ENCODE measurements around the gene TSPAN5.
"Not testable (repeated sequence)": the region's sequence is repeated elsewhere in the genome, so short reads cannot be mapped to it uniquely, and the experiment has no call there.

TSPAN5 gene

DNA sequence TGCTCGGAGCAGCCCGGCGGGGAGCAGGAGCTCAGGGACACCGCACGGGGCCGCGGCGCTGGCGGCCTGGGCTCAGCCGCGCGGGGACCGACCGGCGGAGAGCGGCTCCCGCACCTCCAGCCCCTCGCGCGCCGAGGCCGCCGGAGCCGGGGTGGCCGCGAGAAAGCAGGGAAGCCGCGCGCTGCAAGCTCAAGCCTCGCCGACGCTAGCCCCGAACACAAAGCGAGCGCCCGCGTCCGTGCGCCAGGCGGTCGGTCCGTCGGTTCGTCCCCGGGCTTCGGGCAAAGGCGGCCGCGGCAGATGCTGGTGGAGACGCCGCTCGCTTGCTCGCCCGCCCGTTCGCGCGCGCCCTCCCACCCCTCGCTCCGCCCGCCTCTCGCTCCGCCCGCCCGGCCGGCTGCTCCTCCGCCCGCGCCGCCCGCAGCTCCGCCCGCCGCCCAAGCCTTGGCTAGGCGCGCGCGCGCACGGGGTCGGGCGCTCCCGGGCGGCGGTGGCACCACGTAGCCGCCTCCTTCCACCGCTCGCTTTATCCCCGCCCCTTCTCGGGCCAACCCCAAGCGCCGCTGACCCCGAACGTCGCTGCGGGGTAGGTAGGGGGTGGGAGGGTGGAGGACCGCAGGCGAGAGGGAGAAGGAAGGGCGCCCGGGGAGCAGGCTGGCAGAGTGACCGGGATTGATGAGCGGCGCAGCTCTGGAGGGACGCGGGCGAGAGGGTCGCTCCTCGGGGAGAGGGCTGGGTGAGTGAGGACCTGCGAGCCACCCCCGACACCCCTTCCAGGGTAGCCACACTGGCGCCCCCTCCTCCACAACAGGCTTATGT lies at the start of gene TSPAN5:
TSS of gene TSPAN5 (minus strand) at position 325 of the 819 bp plus-strand sequence.
- DNase-seq, result peak in 50 of 51 donors; percentile 23 to 94 (median 74)

DNA sequence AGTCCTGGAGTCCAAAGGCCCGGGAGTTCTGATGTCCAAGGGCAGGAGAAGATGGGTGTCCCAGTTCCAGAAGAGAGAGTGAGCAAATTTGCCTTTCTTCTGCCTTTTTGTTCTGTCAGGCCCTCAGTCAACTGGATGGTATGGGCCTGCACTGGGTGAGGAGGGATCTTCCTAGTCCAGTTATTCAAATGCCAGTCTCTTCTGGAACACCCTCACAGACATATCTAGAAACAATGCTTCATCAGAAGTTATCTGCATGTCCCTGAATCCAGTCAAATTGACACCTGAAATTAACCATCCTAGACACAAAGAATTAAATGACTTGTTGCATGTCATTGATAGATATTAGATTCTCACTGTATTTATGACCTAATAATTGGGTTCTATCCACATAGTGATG lies 48.5 kb upstream of the TSPAN5 start:
- no peak for DNase-seq

DNA sequence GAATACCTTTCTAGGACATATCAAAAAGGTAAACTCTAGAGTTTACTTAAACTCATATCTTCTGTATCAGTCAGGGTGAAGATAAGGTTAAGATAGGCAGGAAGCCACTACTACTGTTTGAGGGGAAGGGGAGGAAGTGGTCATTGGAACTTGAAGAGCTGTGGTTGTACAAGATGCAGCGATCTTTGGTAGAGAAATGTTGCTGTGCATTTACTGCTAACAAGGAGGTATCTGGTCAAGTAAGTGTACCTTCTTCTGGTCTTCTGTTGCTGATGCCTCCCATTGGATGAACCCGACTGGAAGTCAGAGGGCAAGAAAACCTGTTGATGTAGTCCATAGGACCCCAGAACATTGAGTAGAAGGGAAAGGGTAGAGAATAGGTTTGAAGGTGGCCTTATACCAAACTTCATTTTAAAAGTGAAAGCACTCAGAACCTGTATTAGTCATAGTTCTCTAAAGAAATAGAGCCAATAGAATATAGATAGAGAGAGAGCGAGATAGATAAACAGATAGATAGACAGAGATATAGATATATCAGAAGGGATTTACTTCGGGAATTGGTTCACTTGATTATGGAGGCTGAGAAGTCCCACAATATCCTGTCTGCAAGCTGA lies 47.9 kb upstream of the TSPAN5 start:
- no peak for DNase-seq

DNA sequence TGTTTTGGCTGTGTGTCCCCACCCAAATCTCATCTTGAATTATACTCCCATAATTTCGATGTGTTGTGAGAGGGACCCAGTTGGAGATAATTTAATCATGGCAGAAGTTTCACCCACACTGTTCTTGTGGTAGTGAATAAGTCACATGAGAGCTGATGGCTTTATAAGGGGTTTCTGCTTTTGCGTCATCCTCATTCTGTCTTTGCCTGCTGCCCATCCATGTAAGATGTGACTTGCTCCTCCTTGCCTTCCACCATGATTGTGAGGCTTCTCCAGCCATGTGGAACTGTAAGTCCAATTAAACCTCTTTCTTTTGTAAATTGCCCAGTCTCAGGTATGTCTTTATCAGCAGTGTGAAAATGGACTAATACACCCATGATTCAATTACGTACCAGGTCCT lies 47.2 kb upstream of the TSPAN5 start:
- DNase-seq, result not testable (repeated sequence)

DNA sequence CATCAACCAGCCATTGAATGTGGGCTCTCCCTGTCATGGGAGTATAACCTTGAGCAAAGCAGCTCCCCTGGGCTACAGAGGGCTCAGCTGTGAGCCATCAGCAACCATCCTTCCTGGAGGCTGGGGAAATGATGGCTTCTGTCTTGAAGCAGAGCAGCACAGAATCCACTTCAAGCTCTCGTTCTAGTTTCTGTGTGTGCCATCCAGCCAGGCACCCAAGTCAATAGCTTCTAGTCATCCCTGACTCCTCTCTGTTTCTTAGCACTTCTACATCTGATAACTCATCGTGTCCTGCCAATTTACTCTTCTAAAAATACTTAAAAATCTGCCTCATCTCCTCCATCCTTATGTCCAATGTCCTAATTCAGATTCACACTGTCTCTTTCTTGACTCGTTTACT lies 42.2 kb upstream of the TSPAN5 start:
- peak in 1 of 51 donors; percentile 6 for DNase-seq

DNA sequence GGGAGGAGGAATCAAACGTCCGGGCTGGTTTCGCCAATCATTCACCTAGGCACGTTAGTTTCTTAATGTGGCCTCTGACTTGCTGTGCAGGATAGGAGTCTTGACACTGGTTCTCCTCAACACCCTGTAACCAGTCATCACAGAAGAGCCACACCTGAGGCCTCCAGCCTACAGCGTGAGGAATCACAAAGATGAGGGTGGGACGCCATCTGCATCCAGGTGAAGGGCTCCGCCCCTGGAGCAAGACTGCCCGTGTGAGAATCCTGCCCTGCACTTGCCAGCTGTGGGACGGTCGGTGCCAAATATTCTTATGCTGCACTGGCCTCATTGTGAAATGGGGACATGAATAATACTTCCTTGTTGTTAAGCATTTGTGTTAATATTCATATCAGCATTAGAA lies 35.7 kb upstream of the TSPAN5 start:
- DNase-seq, result no peak

DNA sequence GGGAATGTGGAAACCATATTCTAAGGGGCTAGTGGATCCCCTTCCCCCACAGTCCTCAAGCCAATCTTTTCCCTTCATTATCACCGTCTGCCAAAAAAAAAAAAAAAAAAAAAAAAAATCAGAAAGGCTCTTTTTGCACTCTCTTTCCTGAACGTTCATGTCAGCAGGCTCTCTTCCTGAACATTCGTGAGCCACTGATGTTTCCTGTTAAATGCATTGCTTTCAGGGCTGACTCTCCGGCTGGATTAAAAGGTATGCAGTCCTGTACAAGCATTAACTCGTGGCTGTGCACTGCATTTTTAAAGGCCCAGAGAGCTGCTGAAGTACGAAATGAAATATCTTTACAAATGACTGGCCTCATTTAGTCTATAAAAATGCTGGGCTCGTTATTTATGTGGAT lies 34.0 kb upstream of the TSPAN5 start:
- no peak for DNase-seq

DNA sequence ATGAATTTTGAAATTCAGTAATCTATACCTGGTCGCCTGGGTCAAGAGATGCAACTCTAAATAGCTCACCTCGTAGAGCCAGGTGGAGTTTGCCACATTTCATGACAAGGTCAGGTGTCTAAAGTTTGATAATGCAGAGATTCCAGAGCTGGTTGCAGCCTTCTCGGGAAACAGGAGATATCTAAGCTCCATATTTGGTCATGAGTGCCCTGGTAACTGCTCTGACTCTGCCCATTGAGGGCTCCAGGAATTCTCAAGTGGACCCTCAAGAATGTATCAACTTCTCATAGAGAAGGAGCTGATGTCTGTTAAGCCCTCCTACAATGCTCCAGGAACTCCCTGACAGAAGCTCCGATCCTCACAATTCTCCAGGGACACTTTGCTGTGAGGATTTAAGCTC lies 33.2 kb upstream of the TSPAN5 start:
- no peak for DNase-seq

DNA sequence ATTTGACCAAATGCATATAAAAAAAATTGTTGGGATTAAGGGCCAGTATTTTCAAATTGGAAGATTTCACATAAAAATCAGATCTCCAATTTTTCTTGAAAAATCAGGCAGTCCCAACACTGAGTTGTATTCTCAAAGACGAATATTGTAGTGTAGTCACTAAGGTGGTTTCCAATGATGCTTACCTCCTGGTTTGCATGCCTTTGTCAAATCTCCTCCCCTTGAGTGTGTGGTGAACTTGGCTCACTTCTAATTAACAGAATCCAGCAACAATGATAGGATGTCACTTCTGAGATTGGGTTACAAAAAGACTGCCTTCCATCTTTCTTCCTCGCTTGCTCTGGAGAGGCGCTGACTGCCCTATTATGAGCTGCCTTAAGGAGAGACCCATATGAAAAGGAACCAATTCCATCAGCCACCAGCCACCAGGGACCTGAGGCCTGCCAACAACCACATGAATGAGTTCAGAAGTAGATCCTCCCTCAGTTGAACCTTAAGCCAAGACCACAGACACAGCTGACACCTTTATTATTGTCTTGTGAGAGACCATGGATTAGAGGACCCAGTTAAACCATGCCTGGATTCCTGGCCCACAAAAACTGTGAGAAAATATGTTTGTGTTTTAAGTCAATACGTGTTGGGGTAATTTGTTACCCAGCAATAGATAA lies 31.2 kb upstream of the TSPAN5 start:
- no peak for DNase-seq

DNA sequence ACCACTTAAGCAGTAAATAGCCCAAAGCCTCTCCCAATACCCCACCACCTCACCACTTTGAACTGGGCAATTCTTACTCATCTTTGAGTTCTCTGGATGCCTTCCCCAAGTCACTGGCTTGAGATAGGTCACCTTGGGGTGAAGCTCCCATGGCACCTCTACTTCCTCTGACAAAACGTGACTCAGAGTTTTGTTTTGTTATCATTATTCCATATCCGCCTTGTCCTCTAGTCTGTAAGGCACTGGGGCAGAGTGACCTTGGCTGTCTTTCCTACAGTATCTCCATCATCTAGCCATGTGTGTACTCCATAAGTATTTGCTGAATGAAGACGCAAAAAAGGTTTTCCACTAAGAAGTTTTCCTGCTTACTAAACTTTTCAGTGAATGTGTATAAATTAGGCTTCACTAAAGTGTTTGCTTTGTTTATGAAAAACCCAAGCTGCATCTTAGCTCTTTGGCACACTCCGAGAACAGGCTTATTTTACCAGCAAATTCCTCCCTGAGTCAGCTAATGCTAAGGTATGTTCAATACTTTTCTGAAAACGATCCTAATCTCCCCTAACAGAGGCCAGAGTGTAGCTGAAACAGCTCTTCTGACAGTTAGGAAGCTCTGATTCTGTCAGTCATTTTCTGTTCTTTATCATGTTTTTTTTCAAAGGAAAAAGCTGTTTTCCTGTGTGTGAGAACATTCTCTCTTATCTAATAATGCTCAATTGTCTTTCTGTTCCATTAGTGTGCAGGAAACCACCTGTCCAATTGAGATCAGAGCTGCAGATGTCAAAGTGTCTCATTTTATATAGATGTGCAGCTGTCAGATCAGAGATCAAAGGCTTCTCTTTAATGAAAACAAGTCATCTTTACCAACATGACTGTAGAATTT lies 30.2 kb upstream of the TSPAN5 start:
- DNase-seq, result no peak

DNA sequence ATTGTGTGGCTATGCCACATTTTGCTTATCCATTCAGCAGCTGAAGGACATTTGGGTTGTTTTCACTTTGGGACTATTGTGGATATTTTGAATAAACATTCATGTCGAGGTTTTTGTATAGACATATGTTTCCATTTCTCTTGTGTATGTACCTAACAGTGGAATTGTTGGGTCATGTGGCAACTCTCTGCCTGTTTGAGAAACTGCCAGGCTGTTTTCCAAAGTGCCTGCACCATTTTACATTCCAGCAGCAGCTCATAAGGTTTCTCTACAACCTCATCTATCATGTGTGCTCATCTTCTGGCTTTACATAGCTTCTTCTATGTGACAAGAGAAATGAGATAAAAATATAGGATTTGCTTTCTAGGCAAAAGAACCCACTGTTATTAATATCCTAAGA lies 29.5 kb upstream of the TSPAN5 start:
- no peak for DNase-seq

DNA sequence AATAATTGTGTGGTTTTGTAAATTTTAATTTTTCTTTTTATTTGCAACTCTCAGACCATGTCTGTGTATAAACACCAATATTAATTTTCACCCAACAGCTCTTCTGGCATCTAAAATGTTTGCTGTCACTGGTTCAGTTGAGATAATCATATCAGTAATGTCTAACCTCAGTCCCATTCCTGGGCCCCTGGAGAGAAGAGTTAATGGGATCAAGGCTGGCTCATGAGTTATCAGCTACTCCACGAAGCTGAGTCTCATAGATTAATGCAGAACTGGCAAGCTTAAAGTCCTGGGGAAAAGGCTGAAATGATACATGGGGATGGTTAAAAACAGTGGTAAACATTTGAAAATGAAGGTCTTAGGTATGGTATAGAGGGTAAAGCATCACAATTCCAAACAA lies 28.4 kb upstream of the TSPAN5 start:
- no peak for DNase-seq

DNA sequence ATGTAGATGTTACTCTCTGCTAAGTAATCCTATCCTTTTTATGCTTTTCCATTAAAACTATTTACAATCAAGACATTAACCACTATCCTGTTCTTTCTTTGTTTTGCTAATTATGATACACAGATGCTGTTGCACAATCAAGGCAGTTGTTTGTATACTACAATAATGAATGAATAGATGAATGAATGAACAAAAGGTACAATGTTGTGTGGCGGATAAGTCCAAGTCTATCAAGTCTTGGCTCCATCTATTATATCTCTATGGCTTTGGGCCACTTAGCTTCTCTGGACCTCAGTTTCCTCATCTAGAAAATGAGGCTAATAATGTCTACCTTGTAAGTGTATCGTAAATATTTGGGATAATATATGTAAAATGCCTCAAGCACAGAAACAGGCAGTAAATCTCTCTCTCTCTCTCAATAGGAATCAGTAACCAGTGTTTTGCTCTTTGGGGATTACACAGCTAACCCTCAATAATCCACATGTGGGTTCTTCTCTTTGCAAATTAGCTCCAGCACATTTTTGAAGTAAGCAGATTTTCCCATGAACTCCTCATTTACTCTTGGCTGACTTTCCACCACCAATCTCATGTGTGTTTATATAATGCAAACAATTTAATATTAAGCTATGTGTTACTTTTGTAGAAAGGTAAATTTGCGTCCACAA lies 27.8 kb upstream of the TSPAN5 start:
- no peak for DNase-seq

DNA sequence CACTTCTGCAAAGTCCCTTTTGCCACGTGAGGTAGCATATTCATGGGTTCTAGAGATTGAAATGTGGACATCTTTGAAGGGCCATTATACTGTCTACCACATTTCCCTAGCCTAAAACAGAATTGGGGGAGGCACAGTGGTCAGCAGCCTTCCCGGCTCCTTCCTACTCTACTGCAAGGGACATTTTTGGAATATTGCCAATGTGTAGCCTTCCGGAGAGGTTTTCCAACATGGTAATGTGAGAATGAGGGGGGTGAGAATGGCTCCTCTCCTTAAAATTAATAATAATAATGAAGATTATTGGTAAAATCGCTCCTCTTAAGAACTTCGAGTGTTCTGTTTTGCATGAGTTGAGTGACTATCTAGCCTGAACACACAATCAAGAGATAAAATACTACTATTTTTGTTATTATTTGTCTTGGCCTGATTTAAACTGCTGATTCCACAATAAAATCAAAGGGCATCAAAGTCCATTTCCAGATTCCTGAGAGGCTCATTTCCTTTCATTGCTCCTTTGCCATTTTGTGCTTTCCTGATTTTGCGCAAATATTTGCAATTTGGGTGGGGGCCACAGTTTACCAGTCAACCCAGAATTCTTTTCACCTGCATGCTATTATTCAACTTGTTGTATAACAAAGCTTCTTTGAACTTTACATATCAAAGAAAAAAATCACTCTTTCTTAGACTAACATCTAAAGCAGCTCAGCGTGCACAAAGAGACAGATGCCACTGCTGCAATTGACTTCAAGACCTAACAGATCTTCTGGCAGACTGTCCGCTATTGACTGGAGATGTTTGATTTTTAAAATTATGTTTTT lies 27.0 kb upstream of the TSPAN5 start:
- DNase-seq, result no peak

DNA sequence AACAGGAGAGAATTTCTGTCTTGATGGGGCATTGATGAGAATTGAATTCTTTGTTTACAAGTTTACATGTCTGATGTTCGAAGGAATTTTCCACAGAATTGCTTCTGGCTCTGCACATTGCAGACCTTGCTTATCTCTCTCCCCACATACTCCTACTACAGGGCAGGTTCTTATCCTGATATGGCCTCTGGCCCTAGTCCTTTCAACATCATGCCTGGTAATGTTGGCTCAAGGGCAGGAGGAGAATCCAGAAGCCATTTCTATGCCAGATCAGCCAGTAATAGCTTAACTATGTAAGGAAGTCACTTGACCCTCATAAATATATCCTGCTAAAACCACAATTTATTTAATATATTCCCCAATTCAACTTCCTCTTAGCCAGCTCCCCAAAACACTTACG lies 24.3 kb upstream of the TSPAN5 start:
- no peak for DNase-seq

DNA sequence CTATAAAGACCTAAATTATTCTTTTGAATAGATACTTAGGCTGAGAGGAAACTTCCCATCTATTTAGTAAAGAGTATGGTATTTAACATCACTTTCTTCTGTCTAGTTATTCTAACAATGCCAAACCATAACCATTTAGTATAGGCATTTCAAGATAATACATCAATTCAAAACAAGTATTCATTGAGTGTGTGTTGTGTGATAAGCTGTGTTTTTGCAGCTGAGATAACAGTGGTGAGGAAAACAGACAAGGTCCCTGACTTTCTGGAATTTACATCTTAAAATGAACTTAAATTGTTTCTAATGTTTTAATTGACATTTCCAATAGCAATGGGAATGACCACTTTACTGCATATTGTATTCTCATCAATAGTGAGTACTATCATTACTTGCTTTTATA lies 22.4 kb upstream of the TSPAN5 start:
- DNase-seq, result no peak

DNA sequence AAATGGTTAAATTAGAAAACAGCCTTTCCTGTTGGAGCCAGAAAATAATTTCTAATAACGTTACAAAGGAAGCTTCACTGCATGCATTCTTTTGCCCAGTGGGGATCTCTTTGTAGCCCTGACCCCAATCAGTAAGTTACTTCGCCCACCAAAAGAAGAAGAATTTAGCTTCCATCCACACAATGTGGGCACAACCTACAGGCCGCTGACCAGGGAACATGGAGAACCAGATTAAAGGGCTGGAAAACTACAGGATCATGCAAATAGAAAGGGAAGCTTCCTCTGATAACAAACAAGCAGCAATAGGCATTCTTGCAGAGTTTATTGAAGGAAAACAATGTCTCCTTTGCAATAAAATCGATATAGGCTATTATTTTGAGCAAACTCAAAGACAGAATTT lies 21.3 kb upstream of the TSPAN5 start:
- DNase-seq, result no peak

DNA sequence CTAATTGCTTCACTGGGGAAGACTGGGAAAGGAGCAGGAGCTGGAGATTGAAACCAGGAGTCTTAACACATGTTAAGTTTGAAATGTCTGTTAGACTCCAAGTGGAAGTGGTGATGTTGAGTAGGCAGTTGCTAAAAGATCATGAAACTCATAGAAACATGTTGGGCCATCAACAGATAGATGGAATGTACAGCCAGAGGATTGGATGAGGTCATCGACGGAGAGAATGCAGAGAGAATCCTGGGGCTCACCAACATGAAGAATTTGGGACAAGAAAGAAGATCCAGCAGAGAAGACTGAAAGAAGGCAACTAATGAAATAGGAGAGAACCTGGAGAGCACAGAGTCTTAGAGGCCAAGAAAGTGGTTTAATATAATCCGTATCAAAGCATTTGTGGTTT lies 19.4 kb upstream of the TSPAN5 start:
- DNase-seq, result no peak

DNA sequence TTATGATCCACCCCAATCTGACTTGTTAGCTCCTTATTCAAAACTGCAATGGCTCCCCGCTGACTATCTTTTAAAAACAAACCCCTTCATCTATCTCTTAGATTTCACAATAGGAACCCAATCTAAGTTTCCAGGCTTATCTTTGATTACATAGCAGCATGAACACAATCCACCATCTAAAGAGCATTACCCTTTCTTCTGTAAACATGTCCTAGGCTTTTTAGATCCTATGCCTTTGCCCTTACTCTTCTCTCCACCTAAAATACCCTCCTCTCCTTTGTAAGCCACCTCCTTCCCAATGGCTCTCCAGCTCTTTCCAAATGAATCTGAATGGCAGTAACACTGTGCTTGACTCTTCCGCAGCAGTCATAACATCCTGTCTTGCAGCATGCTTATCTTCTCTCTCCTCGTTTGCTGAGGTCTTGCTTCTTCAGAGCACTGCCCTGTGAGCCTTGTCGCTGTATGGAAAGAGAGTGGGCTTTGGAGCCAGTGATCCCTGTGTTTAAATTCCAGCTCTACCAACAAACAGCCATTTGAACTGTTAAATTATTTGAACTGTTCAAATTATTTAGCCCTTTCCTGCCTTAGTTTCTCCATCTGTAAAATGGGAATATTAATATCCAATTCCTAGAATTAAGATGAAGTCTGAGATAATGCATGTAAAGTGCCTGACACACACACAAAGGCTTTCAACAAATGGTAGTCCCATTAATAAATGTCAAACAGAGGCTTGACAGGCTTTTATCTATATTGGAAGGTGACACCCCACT lies 16.2 kb upstream of the TSPAN5 start:
- no peak for DNase-seq

DNA sequence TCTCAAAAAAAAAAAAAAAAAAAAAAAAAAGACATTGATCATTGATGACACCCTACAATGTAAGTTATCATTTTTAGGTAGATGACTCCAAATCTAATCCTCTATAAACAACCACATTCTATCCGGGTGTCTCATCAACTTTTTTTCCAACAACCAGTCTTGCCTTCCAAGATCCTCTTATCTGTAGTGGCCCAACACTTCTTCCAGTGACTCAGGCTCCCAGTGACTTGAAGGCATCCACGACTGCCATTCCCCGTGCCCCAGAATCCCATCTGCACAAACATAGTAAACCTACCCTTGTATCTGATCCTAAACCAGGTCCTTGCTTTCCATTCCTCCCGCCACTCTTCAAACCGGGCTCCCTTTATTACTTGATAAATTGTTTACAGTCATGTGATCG lies 15.6 kb upstream of the TSPAN5 start:
- DNase-seq, result no peak
